ENCODE results near the gene SELENOI. TPM values are rescaled to one million over a fixed set of nuclear protein-coding genes. Genes with fewer than 3 reads are reported as not detected.

The SELENOI gene
- total and polyA plus RNA-seq, 2 of the 4 experiments (the other 2 are of a cell fraction) = 5.1 to 25.1 TPM

- no peak overlapping the region for H4K91ac ChIP-seq (ENCODE audit: insufficient read depth, low read depth, low read length)
- no peaks in the 10 kb centered on the region for H3K79me1 ChIP-seq (ENCODE audit: low read depth in 1 of 2, low read length in 2 of 2)
- H3K4ac ChIP-seq (ENCODE audit: low read depth, low read length) = no peak overlapping the region
- H4K20me1 ChIP-seq (ENCODE audit: insufficient read depth, low read length) = no peaks in the 10 kb centered on the region
- H2BK120ac ChIP-seq (ENCODE audit: low read depth, low read length) = no peak overlapping the region
- in situ Hi-C loops (cut with MboI; ENCODE audit: low sequenced_read_pairs) = no loop called here
- no peak overlapping the region for H4K8ac ChIP-seq (ENCODE audit: low read depth in 2 of 2, low read length in 2 of 2)
- H3K14ac ChIP-seq (replicated peaks; ENCODE audit: low read depth, low read length) = no peak overlapping the region
- no peak overlapping the region for H4K5ac ChIP-seq (ENCODE audit: low read depth, low read length)
- H3K4me1 ChIP-seq (ENCODE audit: control insufficient read depth, insufficient read depth, low read length) = no peaks in the 10 kb centered on the region
- POLR2A ChIA-PET (ENCODE audit: unreplicated experiment) = no interaction called here
- no peak overlapping the region for H3K4me2 ChIP-seq (ENCODE audit: low read depth, low read length)
- ATAC-seq (ENCODE audit: low read depth) (no peak), DNase-seq (peak; percentile 13)
- no peak overlapping the region for H2BK15ac ChIP-seq (ENCODE audit: low read depth, low read length)
- 59% methylated on average over 3 of the region's 8 CpGs; no CpG with 5 or more reads in 1 of the 2 experiments for WGBS, 2 experiments (ENCODE audit: extremely low coverage in 2 of 2, insufficient read length in 1 of 2)
- dilution Hi-C loops (cut with HindIII; ENCODE audit: low sequenced_read_pairs, unreplicated experiment) = no loop called here
- CTCF ChIA-PET = no interaction called here
- peaks cover 32% of the 10 kb centered on the region for H3K27me3 ChIP-seq (ENCODE audit: control insufficient read depth, insufficient read depth, low read length)
- H3K9ac ChIP-seq (ENCODE audit: low read depth, low read length) = no peak overlapping the region
- H2BK20ac ChIP-seq (ENCODE audit: low read depth, low read length) = no peak overlapping the region
- no TSS peak for BruUV-seq (replicated peaks)
- H2AK9ac ChIP-seq (replicated peaks; ENCODE audit: low read depth, low read length, poor library complexity) = no peak overlapping the region
- no peak for TF ChIP-seq SMC3 (IDR thresholded peaks at IDR 0.05; ENCODE audit: low read depth, low read length)
- TF ChIP-seq RAD21 (IDR thresholded peaks at IDR 0.05; ENCODE audit: low read length) = no peak
- no peak for TF ChIP-seq ELK1 (IDR thresholded peaks at IDR 0.05; ENCODE audit: borderline replicate concordance, low read depth, low read length)
- TF ChIP-seq NFE2L2 (IDR thresholded peaks at IDR 0.05; ENCODE audit: low read depth, low read length) = no peak
- intact Hi-C loops (cut with micrococcal nuclease) = no loop called here
- no peak overlapping the region for H2AK5ac ChIP-seq (ENCODE audit: low read depth, low read length)
- H3K9me3 ChIP-seq (ENCODE audit: control insufficient read depth, insufficient read depth, low read length) = no peaks in the 10 kb centered on the region
- H3K27ac ChIP-seq (ENCODE audit: insufficient read depth, low read length) = no peak overlapping the region
- H3K9me1 ChIP-seq (ENCODE audit: insufficient read depth, low read length) = no peaks in the 10 kb centered on the region
- H3K56ac ChIP-seq (ENCODE audit: extremely low read depth, insufficient read depth, low read length) = no peak overlapping the region
- H3K36me3 ChIP-seq (ENCODE audit: control insufficient read depth, insufficient read depth, low read length) = no peaks in the 10 kb centered on the region
- no peak overlapping the region for H3K23ac ChIP-seq (ENCODE audit: low read depth, low read length)
- H2AFZ ChIP-seq (replicated peaks; ENCODE audit: low read length, poor library complexity) = no peak overlapping the region
- no peak overlapping the region for H2BK5ac ChIP-seq (ENCODE audit: low read depth, low read length, poor library complexity, severe bottlenecking)
- no peak overlapping the region for H3K18ac ChIP-seq (ENCODE audit: low read depth, low read length)
- H3K4me3 ChIP-seq (ENCODE audit: insufficient read depth, low read depth, low read length) = no peak overlapping the region
These were observed 92.6 kb downstream of the SELENOI start for GRCh38 chr2:26438526-26438925.
